ENCODE results near the gene POLR3B.

DNA sequence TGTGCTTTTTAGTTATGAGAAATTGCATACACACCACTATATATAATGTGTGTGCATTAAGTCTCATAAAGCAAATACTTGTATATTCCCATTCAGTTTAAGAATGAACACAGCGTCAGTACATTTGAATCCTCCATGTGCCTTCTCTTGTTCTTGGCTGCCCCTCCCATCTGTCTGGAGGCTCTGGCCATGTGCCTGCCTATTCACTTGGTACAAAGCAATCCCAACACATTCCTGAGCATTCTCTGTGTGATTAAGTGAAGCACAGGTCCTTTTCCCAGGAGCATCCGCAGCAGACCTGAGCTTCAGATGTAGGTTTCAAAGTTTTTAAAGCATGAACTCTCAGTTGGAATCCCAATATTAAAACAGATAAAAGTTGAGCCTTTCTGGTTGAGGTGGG lies 58.7 kb downstream of the POLR3B start:
- no peak for TF ChIP-seq ZNF274 (IDR thresholded peaks at IDR 0.05; ENCODE audit: low read depth, low read length)
- TF ChIP-seq, protein P1, sequence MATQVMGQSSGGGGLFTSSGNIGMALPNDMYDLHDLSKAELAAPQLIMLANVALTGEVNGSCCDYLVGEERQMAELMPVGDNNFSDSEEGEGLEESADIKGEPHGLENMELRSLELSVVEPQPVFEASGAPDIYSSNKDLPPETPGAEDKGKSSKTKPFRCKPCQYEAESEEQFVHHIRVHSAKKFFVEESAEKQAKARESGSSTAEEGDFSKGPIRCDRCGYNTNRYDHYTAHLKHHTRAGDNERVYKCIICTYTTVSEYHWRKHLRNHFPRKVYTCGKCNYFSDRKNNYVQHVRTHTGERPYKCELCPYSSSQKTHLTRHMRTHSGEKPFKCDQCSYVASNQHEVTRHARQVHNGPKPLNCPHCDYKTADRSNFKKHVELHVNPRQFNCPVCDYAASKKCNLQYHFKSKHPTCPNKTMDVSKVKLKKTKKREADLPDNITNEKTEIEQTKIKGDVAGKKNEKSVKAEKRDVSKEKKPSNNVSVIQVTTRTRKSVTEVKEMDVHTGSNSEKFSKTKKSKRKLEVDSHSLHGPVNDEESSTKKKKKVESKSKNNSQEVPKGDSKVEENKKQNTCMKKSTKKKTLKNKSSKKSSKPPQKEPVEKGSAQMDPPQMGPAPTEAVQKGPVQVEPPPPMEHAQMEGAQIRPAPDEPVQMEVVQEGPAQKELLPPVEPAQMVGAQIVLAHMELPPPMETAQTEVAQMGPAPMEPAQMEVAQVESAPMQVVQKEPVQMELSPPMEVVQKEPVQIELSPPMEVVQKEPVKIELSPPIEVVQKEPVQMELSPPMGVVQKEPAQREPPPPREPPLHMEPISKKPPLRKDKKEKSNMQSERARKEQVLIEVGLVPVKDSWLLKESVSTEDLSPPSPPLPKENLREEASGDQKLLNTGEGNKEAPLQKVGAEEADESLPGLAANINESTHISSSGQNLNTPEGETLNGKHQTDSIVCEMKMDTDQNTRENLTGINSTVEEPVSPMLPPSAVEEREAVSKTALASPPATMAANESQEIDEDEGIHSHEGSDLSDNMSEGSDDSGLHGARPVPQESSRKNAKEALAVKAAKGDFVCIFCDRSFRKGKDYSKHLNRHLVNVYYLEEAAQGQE (IDR thresholded peaks at IDR 0.05; ENCODE audit: low read depth): no peak
- TF ChIP-seq SRF (IDR thresholded peaks at IDR 0.05; ENCODE audit: low read depth): no peak
- TF ChIP-seq POLR2AphosphoS5 (IDR thresholded peaks at IDR 0.05; ENCODE audit: low read depth, low read length): no peak
- TF ChIP-seq, protein P2, sequence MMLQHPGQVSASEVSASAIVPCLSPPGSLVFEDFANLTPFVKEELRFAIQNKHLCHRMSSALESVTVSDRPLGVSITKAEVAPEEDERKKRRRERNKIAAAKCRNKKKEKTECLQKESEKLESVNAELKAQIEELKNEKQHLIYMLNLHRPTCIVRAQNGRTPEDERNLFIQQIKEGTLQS (IDR thresholded peaks at IDR 0.05): no peak

All from HCT116 (cell line).